GM21515 (cell line): Measurements from ENCODE around the gene PLXNA1.

Source experiments
- ATAC-seq: cut with Tn5 transposase; IDR thresholded peaks from one replicate; pipeline ENCODE4 v1.9.1; 2021; ENCODE audit not compliant: unreplicated experiment

Gene PLXNA1

DNA sequence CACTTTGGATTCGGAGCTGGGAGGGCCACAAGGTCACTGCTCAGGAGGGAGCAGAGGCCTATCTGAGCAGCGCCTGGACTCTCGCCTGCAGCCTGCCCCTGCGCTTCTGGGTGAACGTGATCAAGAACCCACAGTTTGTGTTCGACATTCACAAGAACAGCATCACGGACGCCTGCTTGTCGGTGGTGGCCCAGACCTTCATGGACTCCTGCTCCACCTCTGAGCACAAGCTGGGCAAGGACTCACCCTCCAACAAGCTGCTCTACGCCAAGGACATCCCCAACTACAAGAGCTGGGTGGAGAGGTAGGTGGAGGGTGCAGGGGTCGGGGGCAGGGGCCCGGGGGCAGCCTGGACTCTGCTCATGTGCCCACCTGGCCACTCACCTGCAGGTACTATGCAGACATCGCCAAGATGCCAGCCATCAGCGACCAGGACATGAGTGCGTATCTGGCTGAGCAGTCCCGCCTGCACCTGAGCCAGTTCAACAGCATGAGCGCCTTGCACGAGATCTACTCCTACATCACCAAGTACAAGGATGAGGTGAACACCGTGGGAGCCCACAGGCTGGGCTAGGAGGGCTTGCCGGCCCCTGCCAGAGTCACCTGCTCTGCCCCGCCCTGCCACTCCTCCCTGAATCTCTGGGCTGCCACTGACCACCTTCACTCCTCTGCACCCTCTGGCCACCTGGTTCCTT lies 49.5 kb downstream of the PLXNA1 start:
- no peak for ATAC-seq
